Activated B cell treated with CpG ODN at 0.5 μM for 24 hours (primary cell): ENCODE results near the gene GADD45GIP1. TPM values are rescaled to one million over a fixed set of nuclear protein-coding genes. Genes with fewer than 3 reads are reported as not detected.
A peak's percentile ranks its signal among the peaks of the same experiment; 100 is the strongest.

Source experiments
- ATAC-seq: fragments of 200-7000 bp; cut with Tn5 transposase; one replicate; pipeline ENCODE4 v1.10.0; 2021; ENCODE audit warnings: low read depth, mild to moderate bottlenecking, moderate library complexity
- CTCF ChIA-PET: fragments of 350-600 bp; sonication (Branson Sonifier 250); formaldehyde crosslinking; loops from one replicate; lab custom pipeline; 2021; ENCODE audit warnings: antibody characterized with exemption; lab: Charles Lee
- POLR2A ChIA-PET: fragments of 350-600 bp; sonication (Branson Sonifier 250); formaldehyde crosslinking; loops from one replicate; lab custom pipeline; 2021; ENCODE audit warnings: antibody characterized with exemption; lab: Charles Lee
- DNase-seq: peaks from one replicate; pipeline ENCODE4 v3.0.0; 2022
- H3K27ac Mint-ChIP-seq: one replicate; pipeline ENCODE4 v1.8.0; 2020; ENCODE audit warnings: mixed read lengths
- H3K27me3 Mint-ChIP-seq: one replicate; pipeline ENCODE4 v1.8.0; 2021; ENCODE audit warnings: mixed read lengths
- H3K36me3 Mint-ChIP-seq: one replicate; pipeline ENCODE4 v1.8.0; 2021; ENCODE audit warnings: low read depth, mixed read lengths
- H3K4me1 Mint-ChIP-seq: one replicate; pipeline ENCODE4 v1.8.0; 2021; ENCODE audit warnings: mixed read lengths
- H3K4me3 Mint-ChIP-seq: one replicate; pipeline ENCODE4 v1.8.0; 2020; ENCODE audit warnings: mild to moderate bottlenecking, mixed read lengths
- H3K9me3 Mint-ChIP-seq: one replicate; pipeline ENCODE4 v1.8.0; 2020; ENCODE audit warnings: mixed read lengths
- intact Hi-C: fragments of 100-400 bp; cut with micrococcal nuclease; formaldehyde crosslinking; loops from one replicate; pipeline ENCODE4 v1.15.1; 2024
- total RNA-seq: library from RNA; stranded (reverse); gene quantifications from 2 replicates; pipeline ENCODE4 v1.2.3, GENCODE V29; 2022
- TF ChIP-seq, protein P1 (sequence below): fragments of 200-600 bp; IDR thresholded peaks from one replicate; pipeline ENCODE4 v1.8.0; 2022; ENCODE audit warnings: antibody characterized with exemption, mild to moderate bottlenecking

Gene GADD45GIP1
- total RNA-seq, 1 donor from 2014 or later: 16.7 TPM

DNA sequence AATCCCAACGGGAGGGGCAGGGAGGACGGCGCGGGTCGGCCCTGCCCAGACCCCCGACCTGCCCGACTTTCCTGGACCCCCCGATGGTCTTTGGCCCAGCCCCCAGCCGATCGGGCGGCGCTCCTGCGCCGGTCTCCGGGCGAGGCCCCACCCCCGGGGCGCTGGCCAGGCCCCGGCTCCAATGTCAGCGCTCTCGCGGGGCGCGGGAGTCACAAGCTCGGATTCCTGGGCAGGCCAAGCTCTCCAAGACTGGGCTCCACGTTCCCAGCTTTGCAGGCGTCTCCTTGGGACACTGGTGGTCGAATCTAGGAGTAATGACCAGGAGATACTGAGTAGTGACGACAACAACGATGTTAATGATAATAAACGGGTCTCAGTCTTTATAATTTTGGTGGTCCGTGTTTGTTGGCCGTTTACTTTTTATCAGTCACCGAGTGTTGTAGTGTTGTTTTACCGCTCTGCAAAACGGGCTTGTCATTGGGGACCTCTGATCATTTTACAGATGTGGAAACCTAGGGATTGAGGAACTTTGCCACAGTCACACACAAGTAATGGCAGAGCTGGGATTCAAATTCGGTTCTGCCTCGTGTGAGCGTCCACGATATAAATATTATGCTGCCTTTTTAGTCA lies 10.8 kb downstream of the GADD45GIP1 start:
- ATAC-seq (peak; percentile 59), DNase-seq (peak; percentile 58)
- TF ChIP-seq, protein P1, sequence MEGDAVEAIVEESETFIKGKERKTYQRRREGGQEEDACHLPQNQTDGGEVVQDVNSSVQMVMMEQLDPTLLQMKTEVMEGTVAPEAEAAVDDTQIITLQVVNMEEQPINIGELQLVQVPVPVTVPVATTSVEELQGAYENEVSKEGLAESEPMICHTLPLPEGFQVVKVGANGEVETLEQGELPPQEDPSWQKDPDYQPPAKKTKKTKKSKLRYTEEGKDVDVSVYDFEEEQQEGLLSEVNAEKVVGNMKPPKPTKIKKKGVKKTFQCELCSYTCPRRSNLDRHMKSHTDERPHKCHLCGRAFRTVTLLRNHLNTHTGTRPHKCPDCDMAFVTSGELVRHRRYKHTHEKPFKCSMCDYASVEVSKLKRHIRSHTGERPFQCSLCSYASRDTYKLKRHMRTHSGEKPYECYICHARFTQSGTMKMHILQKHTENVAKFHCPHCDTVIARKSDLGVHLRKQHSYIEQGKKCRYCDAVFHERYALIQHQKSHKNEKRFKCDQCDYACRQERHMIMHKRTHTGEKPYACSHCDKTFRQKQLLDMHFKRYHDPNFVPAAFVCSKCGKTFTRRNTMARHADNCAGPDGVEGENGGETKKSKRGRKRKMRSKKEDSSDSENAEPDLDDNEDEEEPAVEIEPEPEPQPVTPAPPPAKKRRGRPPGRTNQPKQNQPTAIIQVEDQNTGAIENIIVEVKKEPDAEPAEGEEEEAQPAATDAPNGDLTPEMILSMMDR: no peak
- peak overlapping the region; percentile 82 for H3K27ac Mint-ChIP-seq
- ChIA-PET POLR2A (interaction anchor here (0.7 to 3.7 kb wide), 5 partner anchors 9 to 148 kb away, joined by 3 to 24 read pairs (median 5); partner anchors contain the start of genes CALR, FARSA, GADD45GIP1 and GCDH), CTCF (interaction anchor here (1.5 kb wide), 1 partner anchor 19 kb away, joined by 4 read pairs; no protein-coding TSS in a partner anchor)
- H3K36me3 Mint-ChIP-seq: peaks cover 89% of the 10 kb centered on the region
- no peaks in the 10 kb centered on the region for H3K27me3 Mint-ChIP-seq
- no peaks in the 10 kb centered on the region for H3K9me3 Mint-ChIP-seq
- peak overlapping the region; percentile 86 for H3K4me3 Mint-ChIP-seq
- intact Hi-C loops: no loop called here
- peaks cover 52% of the 10 kb centered on the region for H3K4me1 Mint-ChIP-seq

DNA sequence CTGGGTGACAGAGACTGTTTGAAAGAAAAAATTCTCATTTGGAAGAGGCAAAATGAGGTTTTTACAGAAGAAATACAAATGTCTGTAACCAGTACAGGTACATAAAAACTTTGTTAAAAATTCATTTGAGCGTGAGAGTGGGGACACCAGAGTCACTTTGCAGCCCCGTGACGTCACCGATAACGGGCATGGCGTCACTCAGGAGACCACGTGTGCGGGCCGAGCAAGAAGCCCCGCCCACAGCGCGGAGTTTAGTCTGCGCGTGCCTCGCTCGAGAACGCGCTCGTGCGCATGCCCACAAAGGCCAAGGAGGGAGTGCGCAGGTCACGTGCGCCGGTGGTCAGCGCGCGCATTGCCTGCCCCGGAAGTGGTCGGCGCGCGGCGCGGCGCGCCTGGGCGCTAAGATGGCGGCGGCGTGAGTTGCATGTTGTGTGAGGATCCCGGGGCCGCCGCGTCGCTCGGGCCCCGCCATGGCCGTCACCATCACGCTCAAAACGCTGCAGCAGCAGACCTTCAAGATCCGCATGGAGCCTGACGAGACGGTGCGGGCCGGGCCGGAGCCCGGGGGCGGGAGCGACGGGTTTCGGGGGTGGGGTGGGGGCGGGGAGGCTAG lies 11.4 kb downstream of the GADD45GIP1 start, which contains the start of gene RAD23A:
RAD23A (plus strand) TSS at position 384 of the 613 bp plus-strand sequence; CDS start at position 471, 87 bp downstream.
- peak; percentile 99 for DNase-seq
- no peaks in the 10 kb centered on the region for H3K27me3 Mint-ChIP-seq
- peaks cover 56% of the 10 kb centered on the region for H3K4me1 Mint-ChIP-seq
- H3K27ac Mint-ChIP-seq: peak within 1 kb of the TSS; percentile 92
- intact Hi-C loops: loop anchor here (1.0 kb wide), 2 partner anchors 12 kb away; partner anchors contain the start of genes FARSA and GADD45GIP1
- no peaks in the 10 kb centered on the region for H3K9me3 Mint-ChIP-seq
- ATAC-seq: peak; percentile 80
- ChIA-PET POLR2A (interaction anchor here (0.9 to 3.7 kb wide), 4 partner anchors 8 to 159 kb away, joined by 3 to 24 read pairs (median 14); partner anchors contain the start of genes CALR, FARSA and GADD45GIP1), CTCF (interaction anchor here (1.5 kb wide), 1 partner anchor 20 kb away, joined by 4 read pairs; no protein-coding TSS in a partner anchor)
- peaks cover 89% of the 10 kb centered on the region for H3K36me3 Mint-ChIP-seq
- TF ChIP-seq, protein P1: no peak
- peak within 1 kb of the TSS; percentile 93 for H3K4me3 Mint-ChIP-seq

DNA sequence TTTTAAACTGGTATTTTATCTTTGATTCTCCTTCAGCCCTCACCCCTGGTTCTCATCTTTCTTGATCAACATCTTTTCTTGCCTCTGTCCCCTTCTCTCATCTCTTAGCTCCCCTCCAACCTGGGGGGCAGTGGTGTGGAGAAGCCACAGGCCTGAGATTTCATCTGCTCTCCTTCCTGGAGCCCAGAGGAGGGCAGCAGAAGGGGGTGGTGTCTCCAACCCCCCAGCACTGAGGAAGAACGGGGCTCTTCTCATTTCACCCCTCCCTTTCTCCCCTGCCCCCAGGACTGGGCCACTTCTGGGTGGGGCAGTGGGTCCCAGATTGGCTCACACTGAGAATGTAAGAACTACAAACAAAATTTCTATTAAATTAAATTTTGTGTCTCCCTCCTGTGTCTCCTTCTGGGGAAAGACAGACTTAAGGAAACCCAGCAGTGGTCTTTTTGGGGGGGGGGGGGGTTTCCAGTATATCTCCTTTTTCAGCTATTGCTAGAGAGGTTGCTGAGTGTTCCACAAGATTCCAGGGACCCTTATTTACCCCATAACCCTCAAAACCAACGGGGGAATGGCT lies 12.8 kb downstream of the GADD45GIP1 start:
- Mint-ChIP-seq H3K27ac (peak overlapping the region; percentile 92), H3K27me3 (no peaks in the 10 kb centered on the region), H3K9me3 (no peaks in the 10 kb centered on the region), H3K36me3 (peaks cover 90% of the 10 kb centered on the region), H3K4me3 (peak overlapping the region; percentile 32), H3K4me1 (peaks cover 70% of the 10 kb centered on the region)
- ChIA-PET POLR2A (interaction anchor here (0.6 to 3.7 kb wide), 7 partner anchors 9 to 211 kb away, joined by 3 to 24 read pairs (median 7); partner anchors contain the start of genes FARSA, GCDH and RNASEH2A), CTCF (no interaction called here)
- no peak for ATAC-seq
- DNase-seq: no peak
- TF ChIP-seq, protein P1: no peak
- intact Hi-C loops: no loop called here

DNA sequence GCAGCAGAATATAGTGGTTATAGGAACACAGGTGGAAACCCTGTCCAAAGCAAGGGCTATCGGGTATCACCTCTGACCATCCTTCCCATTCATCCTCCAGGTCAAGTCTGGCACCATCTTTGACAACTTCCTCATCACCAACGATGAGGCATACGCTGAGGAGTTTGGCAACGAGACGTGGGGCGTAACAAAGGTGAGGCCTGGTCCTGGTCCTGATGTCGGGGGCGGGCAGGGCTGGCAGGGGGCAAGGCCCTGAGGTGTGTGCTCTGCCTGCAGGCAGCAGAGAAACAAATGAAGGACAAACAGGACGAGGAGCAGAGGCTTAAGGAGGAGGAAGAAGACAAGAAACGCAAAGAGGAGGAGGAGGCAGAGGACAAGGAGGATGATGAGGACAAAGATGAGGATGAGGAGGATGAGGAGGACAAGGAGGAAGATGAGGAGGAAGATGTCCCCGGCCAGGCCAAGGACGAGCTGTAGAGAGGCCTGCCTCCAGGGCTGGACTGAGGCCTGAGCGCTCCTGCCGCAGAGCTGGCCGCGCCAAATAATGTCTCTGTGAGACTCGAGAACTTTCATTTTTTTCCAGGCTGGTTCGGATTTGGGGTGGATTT lies 13.5 kb downstream of the GADD45GIP1 start:
- no peaks in the 10 kb centered on the region for H3K9me3 Mint-ChIP-seq
- ATAC-seq: no peak
- H3K4me3 Mint-ChIP-seq: no peak overlapping the region
- DNase-seq: no peak
- H3K36me3 Mint-ChIP-seq: peaks cover 90% of the 10 kb centered on the region
- intact Hi-C loops: no loop called here
- H3K4me1 Mint-ChIP-seq: peaks cover 75% of the 10 kb centered on the region
- H3K27me3 Mint-ChIP-seq: no peaks in the 10 kb centered on the region
- TF ChIP-seq, protein P1: no peak
- POLR2A ChIA-PET: interaction anchor here (0.6 to 3.7 kb wide), 8 partner anchors 10 to 212 kb away, joined by 3 to 24 read pairs (median 7); partner anchors contain the start of genes FARSA, GCDH and RNASEH2A
- CTCF ChIA-PET: no interaction called here
- peak overlapping the region; percentile 30 for H3K27ac Mint-ChIP-seq
